ENCODE data around the gene NF2.

Gene NF2

DNA sequence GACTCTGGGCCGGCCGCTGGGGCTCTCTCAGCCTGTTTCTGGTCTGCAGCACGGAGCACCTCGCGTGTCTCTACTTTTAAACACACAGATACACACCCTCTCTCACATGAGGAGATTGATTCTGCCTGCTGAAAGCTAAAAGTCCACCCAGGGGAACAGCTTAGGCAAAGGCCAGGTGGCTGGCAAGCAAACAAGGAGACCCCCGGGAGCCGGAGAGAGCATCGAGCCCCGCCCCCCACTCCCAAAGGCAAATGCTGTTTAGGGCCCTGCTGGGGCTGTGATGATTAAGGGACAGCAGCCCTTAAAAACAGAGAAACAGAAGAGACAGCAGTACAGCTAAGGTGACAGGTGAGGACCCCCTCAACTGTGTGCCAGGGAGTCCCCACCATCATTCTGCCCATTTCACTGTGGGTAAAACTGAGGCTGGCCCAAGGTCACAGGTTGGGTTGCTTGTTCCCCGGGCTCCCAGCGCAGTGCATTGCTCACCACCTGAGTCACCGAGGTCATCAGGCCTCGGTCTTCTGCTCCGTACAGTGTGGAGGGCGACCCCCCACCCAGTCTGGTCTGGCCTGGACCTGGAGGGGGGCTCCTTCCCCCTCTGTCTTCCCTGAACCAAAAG lies 123.2 kb downstream of the NF2 start:
- DNase-seq = no peak

DNA sequence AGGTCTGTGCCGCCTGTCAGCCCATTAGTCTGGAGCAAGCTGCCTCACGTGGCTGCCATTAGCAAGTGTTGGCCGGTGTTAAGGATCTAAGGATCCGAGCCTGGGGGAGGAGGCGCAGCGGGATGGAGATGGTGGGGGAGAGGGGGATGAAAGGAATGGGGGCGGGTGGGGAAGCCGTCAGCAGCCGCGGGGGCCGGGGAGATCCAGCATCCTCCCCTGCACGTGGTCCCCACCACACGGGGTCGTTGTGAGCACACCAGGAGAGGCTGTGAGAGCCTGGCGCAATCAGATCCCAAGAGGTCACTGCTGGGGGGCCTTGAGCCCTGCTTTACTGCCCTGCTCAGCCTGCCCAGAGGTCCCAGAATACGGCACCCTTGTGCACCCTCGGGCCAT lies 123.7 kb downstream of the NF2 start:
- DNase-seq = no peak

DNA sequence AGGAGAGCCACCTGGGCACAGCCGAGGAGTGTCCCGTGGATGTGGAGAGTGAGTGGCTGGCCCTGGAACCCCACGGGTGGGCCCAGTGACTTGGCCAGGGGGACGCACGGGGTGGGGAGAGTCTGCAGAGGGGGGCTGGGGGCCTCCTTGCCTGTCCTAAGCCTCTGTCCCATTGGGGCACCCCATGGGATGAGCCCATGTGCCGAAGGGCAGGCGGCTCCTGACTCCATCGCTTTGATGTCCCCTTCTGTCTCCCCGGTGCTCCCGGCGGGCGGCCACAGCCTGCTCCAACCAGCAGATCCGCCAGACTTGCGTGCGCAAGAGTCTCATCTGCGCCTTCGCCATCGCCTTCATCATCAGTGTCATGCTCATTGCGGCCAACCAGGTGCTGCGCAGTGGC lies 125.7 kb downstream of the NF2 start:
- DNase-seq = no peak

DNA sequence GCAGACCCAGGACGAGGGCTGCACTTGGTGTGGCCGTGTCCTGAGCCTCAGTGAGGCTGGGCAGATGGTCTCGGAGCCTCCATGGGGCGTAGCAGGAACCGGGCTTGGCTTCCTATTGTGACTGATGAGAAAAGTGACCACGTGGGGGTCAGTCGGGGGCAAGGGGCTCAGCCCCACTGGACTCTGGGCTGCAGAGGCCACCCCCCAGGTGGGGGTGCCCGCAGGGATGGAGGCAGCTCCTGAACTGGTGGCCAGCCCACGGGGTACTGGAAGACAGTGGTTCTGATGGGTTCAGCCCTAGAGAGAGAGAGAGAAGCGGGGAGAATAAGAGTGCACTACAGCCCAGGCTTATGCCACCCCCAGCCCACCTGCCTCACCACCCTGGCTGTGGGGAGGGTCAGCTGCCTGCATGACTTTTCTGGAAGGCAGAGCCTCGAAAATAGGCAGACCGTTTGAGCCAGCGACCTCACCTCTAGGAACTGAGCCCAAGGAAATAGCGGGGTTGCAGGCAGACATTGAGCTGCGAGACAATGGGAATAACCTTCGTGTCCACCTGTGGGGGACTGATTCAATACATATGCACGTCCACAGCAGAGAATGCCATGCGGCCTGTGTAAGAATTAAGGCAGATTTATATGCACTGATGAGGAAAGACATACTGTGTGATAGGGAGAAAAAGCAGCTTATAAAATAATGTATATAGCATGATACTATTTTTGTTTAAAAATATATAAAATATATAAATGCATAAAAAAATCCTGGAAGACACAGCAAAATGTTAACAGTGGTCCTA lies 127.8 kb downstream of the NF2 start:
- no peak for DNase-seq

DNA sequence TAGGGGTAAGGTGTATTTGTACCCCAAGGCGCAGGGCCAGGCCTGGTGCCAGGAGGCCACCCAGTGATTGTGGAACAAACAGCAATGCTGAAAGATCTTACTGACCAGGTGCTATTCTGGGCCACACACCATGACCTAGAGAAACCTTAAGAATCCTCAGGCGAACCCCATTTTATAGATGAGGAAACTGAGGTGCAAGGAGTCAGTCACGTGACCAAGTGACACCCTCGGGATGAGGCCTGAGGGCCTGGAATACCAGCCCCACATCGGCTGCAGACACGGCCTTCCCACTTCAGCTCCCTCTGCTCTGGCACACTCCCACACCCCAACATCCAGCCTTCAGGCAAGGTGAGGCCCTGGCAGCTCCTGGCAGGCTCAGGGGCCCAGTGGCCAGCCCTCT lies 129.4 kb downstream of the NF2 start:
- no peak for DNase-seq

DNA sequence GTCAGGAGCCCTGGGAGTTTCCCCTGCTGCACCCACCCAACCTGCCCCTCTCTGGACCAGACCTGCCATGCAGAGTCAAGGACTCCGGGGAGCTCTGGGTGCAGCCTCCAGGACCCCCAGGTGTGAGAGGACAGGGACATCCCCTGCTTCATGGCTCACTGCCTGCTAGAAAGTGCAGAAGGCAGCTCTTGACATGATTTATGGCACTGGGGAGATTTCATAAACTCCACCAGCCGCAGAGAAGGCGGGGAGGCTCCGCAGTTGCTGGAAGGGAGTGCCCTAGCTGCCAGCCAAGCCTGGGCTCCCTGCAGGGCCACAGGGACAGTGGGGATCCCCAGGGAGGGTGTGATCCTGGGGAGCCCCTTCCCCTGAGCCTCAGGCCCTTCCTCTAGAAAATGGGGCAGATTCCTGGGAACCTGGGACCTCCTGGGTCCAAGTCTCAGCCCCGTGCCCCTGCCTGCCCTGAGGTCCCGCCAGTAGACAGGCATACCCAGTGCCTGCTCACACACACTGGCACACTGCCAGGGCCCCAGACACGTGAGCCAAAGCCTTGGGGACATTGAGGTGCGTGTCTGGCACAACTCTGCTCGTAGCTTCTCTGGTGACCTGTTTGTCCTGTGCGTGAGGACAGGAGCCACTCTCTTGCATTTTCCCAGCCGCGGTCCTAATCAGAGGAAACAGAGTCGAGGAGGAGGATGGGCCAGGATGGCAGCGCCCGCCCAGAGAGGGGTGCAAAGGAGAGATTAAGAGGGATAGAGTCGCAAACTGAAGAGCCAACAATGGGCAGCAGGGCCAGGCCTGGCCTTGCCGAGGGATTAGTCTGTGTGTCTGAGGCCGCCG lies 130.1 kb downstream of the NF2 start:
- no peak for DNase-seq

DNA sequence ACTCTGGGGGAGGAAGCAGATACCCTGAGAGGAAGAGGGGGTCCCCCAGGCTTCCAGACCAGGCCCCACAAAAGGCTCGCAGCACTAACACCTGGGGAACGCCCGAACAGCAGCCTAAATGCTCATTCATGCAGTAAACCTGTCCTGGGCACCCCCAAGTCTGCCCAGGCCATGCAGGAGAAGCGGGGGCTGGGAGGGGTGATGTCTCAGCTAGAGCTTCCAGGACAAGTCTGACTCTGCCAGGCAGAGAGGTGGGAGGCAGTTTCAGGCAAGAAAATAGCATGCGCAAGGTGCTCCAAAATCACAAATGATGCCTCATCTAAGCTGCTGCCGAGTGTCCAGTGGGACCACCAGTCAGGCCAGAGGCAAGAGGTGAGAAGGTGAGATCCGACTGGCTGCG lies 131.0 kb downstream of the NF2 start:
- no peak for DNase-seq

DNA sequence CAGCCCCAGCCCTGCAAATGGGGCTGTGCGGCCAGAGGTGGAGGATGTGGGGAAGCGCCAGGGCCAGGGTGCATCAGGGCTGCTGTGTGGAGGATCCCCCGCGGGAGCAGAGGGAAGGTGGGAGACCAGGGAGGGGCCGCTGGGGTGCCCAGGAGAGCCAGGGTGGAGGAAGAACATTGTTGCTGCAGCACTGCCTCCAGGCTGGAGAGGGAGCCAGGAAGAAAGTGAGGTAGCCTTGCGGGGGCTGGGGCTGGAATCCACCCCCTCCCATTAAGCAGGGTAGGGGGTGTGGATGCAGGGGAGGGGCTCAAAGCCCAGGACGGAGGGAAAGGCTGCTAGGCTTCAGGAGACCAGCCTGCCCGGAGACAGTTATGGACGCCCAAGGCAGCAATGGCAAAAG lies 131.4 kb downstream of the NF2 start:
- no peak for DNase-seq

DNA sequence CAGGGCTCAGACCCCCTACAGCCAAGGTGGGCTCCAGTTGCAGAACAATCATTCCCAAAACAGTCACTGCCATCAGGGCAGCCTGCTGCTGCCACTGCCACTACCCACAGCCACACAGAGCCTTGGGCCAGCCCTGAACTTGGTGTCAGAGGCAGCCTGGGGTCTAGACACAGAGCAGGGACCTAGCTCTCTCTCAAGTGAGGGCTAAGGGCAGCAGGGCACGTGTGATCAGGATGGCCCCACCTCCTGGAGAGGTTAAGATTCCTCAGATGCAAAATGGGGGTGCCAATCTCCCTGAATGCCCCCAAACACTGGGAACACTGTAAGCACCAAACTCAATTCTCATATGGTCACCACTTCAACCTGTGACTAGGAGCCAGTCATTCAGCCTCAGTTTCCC lies 132.0 kb downstream of the NF2 start:
- no peak for DNase-seq

DNA sequence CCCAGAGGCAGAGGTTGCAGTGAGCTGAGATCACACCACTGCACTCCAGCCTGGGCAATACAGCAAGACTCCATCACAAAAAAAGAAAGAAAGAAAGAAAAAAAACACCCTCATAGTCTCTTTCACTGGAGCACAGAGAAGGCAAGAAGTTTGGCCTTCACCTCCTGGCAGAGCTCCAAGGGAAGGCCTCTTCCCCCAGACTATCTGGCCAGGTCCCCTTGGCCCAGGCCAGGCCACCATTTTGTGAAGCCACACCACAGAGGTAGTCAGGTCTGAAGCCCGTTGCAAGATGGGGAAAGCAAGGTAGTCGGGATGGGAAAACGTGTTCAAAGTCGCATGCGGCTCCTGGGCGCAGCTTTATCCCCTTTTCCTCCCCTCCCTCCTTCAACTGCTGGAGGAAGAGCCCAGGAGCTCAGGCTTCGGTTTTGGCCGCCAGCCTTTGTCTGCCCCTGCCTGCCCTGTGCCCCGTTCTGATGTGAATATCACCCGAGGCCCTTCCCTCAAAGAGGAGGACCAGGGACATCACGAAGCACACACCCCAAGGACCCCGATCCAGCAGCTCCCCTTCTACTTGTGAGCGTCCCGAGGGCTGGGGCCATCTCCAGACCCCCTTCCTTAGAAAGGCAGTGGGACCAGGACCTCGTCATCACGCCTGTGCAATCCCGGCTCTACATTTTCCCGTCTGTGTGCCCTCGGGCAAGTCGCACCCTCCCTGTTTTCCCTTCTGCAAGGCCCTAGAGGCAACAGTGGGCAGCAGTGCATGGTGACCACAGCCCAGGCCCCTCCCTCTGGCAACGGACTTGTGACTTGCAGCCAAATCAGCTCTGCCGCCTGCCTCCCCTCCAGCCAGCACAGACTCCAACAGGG lies 134.1 kb downstream of the NF2 start:
- DNase-seq = peak; percentile 59

DNA sequence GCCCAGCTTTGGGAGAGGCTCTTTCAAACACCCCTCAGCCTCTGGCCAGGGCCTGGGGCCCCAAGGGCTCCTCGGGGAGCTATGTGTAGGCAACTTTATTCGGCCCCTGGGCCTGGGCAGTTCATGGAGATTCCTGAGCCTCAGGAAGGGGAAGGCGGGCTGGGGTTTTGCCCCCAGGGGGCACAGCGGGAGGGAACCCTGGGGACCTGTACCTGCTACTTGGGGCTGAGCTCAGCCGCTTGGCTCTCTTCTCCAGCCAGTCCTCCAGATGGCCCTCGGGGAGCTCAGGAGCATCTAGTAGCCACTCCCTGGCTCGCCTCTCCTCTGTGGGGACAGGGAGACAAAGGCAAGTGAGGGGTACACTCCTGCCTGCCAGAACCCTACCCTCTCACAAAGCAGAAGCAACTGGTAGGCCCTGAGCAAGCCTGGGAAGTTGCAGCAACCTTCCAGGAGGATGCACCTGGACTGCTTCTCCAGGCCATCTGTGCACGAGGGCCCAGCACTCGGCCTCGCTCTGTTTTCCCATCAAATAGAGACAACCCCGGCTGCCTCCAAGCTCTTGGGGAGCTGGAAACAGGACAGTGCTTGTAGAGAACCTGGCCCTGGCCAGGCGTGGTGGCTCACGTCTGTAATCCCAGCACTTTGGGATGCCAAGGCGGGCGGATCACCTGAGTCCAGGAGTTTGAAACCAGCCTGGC lies 134.8 kb downstream of the NF2 start:
- DNase-seq = no peak

DNA sequence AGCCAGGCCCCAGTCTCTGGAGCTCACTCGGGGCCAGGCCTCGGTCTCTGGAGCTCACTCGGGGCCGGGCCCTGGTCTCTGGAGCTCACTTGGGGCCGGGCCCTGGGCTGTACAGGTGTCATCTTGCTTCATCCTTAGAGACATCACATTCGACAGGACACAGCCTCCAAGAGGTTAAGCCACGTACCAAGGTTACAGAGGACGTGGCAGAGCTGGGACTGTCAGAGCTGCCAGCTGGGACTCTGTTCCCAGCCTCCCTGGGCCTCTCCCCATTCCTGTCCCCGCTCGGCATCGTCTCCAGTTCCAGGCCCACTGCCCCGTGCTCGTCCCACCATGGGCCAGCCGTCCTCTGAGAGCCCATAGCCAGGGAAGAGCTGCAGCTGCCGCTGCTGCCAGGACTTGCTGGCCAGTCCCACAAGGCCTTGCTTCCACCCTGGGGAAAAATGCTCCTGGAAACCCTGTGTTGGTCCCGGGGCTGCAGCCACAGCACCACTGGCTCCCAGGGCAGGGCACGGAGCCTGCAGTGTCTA lies 136.0 kb downstream of the NF2 start:
- DNase-seq = no peak

DNA sequence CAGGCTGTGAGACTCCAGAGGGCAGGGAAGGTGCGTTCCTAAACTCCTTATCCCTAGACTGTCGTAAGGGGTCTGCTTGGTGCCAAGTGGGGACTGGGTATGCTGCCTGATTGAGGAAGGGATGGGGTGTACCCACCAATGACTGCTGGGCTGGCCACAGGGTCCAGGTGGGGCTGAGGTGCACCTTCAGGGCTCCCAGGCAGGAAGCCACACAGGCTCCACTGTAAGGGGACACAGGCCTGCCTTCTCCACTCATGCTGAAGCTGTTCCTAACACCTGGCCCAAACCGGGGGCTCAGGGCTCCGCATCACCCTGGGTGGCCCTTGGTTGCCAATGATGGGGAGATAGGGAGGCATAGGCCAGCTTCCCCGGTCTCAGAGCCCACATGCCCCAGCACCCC lies 136.8 kb downstream of the NF2 start:
- DNase-seq = no peak

DNA sequence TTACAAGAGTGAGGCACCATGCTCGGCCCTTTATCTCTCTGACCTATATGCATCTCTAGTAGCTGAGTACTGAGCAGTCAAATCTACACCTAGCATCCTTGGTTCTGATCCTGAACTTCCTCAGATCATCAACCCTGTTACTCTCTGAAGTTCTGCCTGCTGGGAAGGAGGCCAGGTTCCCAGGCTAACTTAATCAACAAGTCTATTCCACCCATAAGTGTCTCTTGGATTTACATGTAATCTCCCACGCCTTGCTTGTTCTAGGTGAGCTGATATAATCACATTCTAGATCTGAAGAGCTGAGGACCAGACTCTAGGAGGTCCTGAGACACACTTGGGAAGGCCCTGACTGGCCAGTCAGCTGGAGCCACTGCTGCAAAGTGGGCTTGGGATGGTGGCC lies 138.5 kb downstream of the NF2 start:
- DNase-seq = no peak

DNA sequence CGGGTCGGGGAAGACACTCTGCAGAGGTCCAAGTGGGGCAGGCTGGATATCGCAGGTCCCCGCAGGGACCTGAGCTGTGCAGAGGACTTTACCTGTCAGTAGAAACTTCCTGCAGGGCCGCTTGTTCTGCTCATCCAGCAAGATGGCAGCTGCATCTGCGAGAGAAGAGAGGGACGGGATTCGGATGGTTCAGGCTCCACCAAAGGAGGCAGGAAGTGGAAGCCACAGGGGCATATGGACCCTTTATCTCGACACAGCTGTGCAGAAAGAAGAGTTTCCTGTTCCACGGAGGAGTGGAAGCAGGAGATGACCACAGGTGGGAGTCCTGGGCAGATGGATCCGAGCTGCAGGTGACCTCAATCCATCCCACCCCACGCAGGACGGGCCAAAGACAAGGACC lies 138.9 kb downstream of the NF2 start:
- DNase-seq = no peak

DNA sequence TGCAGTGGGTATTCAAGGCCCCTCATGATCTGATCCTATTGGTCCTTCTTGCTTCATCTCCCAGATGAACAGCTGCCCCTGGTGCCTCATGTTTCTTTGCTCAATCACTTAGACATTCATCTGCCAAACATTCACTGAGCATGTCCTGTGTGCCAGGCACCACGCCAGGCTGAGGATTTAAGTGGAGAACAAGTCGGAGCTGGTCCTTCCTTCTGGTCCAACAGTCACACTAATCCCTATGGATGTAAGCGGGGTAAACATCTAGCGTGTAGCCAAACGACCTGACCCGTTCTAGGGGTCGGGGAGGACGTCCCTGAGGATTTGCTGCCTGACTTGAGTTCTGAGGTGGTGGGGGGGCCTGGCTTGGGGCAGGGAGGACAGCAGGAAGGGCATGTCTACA lies 141.5 kb downstream of the NF2 start:
- DNase-seq = peak; percentile 79

DNA sequence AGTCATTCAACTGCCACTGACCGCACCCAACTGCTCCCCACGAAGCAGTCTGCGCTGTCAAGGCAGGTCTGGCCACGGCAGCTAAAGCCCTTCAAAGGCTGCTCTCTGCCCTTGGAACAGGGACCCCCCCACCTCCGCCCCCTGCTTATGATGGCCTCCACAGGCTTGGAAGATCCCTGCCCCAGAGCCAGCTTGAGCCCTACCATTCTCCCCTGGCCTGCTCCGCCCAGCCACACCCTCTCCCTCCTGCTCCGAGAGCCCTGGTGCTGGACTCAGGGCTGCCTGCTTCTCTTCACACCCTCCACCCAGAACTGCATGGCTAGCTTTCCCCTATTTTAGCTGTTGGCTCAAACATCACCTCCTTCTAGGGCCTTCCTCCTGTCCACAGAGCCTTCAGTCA lies 144.4 kb downstream of the NF2 start:
- no peak for DNase-seq
